ENCODE data around the gene SSH3. TPM values are rescaled to one million over a fixed set of nuclear protein-coding genes. Genes with fewer than 3 reads are reported as not detected.

SSH3 gene
- total RNA-seq, 1 experiment from 2014 or later, result 57.8 TPM

GRCh38 chr11:67261946-67262681 lies 41.2 kb upstream of the SSH3 start:
- no peak for DNase-seq (ENCODE audit: low read depth, low spot score)
- BruUV-seq (replicated peaks), result no TSS peak
- ChIA-PET RAD21 (ENCODE audit: low non-redundant PET in 1 of 2, low total read pairs in 2 of 2, uncharacterized antibody in 2 of 2, unreplicated experiment in 2 of 2) (interaction anchor here (0.6 to 1.6 kb wide), 4 partner anchors 55 to 120 kb away, joined by 3 to 11 read pairs (median 4); no protein-coding TSS in a partner anchor), POLR2A (interaction anchor here (0.6 to 1.9 kb wide), 4 partner anchors 22 to 113 kb away, joined by 3 to 7 read pairs (median 4); no protein-coding TSS in a partner anchor), CTCF (interaction anchor here (0.7 to 4.2 kb wide), 18 partner anchors 8 to 210 kb away, joined by 3 to 60 read pairs (median 4); no protein-coding TSS in a partner anchor)
- no peak overlapping the region for H2AFZ ChIP-seq (ENCODE audit: low read depth, low read length, poor library complexity, severe bottlenecking)
- no peaks in the 10 kb centered on the region for H3K36me3 ChIP-seq (ENCODE audit: control insufficient read depth in 1 of 2, insufficient read depth in 2 of 2, low read length in 2 of 2)
- H3K4me2 ChIP-seq (ENCODE audit: low read length), result peak overlapping the region; percentile 58
- peaks cover 6% of the 10 kb centered on the region for H3K79me2 ChIP-seq (ENCODE audit: insufficient read depth, low read length)
- H3K4me3 ChIP-seq (replicated peaks in 1 of 2; ENCODE audit: low read depth in 1 of 2, low read length in 2 of 2), result no peak overlapping the region
- H3K9me2 ChIP-seq (ENCODE audit: insufficient read depth), result no peaks in the 10 kb centered on the region
- H3K9me3 ChIP-seq (ENCODE audit: control insufficient read depth in 1 of 2, insufficient read depth in 1 of 2, low read depth in 1 of 2, low read length in 2 of 2), result no peaks in the 10 kb centered on the region
- peaks cover 9 to 36% of the 10 kb centered on the region in 2 experiments; a peak in 3 of 4 replicates for H3K4me1 ChIP-seq (ENCODE audit: control insufficient read depth in 1 of 2, insufficient read depth in 2 of 2, low read length in 2 of 2)
- intact Hi-C loops (cut with micrococcal nuclease), result loop anchor here (1.0 to 2.0 kb wide), 2 partner anchors 55 to 121 kb away; no protein-coding TSS in a partner anchor
- no peaks in the 10 kb centered on the region for H3K27me3 ChIP-seq (ENCODE audit: insufficient read depth, low read length)
- peak; percentile 2 for ATAC-seq
- H3K9ac ChIP-seq (ENCODE audit: low read length), result no peak overlapping the region
- peak; percentile 54; the same call in 1 of the 2 replicates for TF ChIP-seq MAX (IDR thresholded peaks at IDR 0.05)
- no peak for TF ChIP-seq YY1 (IDR thresholded peaks at IDR 0.05; ENCODE audit: extremely low read depth, insufficient replicate concordance, low read depth, low read length)
- H3K27ac ChIP-seq (ENCODE audit: low read depth, low read length), result no peak overlapping the region
- H4K20me1 ChIP-seq (ENCODE audit: insufficient read depth), result no peaks in the 10 kb centered on the region

GRCh38 chr11:67262731-67263675 lies 40.3 kb upstream of the SSH3 start:
- Histone ChIP-seq H3K36me3 (ENCODE audit: control insufficient read depth in 1 of 2, insufficient read depth in 2 of 2, low read length in 2 of 2) (peaks cover 0 to 2% of the 10 kb centered on the region in 2 experiments; a peak in 1 of 4 replicates), H3K4me1 (ENCODE audit: control insufficient read depth in 1 of 2, insufficient read depth in 2 of 2, low read length in 2 of 2) (peaks cover 14 to 45% of the 10 kb centered on the region in 2 experiments; a peak in 3 of 4 replicates), H3K27me3 (ENCODE audit: insufficient read depth, low read length) (no peaks in the 10 kb centered on the region), H3K27ac (ENCODE audit: low read depth, low read length) (peak overlapping the region; percentile 45), H3K4me2 (ENCODE audit: low read length) (peak overlapping the region; percentile 58), H2AFZ (ENCODE audit: low read depth, low read length, poor library complexity, severe bottlenecking) (no peak overlapping the region), H3K9ac (ENCODE audit: low read length) (peak overlapping the region; percentile 29; the same call in 1 of the 2 replicates), H3K4me3 (replicated peaks in 1 of 2; ENCODE audit: low read depth in 1 of 2, low read length in 2 of 2) (no peak overlapping the region), H3K79me2 (ENCODE audit: insufficient read depth, low read length) (peaks cover 15% of the 10 kb centered on the region), H3K9me3 (ENCODE audit: control insufficient read depth in 1 of 2, insufficient read depth in 1 of 2, low read depth in 1 of 2, low read length in 2 of 2) (no peaks in the 10 kb centered on the region), H3K9me2 (ENCODE audit: insufficient read depth) (no peaks in the 10 kb centered on the region), H4K20me1 (ENCODE audit: insufficient read depth) (no peaks in the 10 kb centered on the region)
- BruUV-seq (replicated peaks), result no TSS peak
- ATAC-seq (peak; percentile 76), DNase-seq (ENCODE audit: low read depth, low spot score) (peak; percentile 39)
- ChIA-PET CTCF (interaction anchor here (0.5 to 4.2 kb wide), 10 partner anchors 8 to 209 kb away, joined by 3 to 60 read pairs (median 6); no protein-coding TSS in a partner anchor), RAD21 (ENCODE audit: low non-redundant PET in 1 of 2, low total read pairs in 2 of 2, uncharacterized antibody in 2 of 2, unreplicated experiment in 2 of 2) (interaction anchor here in 1 of 2 experiments (1.2 kb wide), 1 partner anchor 55 kb away, joined by 4 read pairs; no protein-coding TSS in a partner anchor), POLR2A (interaction anchor here (1.9 kb wide), 1 partner anchor 54 kb away, joined by 7 read pairs; no protein-coding TSS in a partner anchor)
- intact Hi-C loops (cut with micrococcal nuclease), result loop anchor here (1.0 to 2.0 kb wide), 2 partner anchors 54 to 120 kb away; no protein-coding TSS in a partner anchor
- TF ChIP-seq CTCF (IDR thresholded peaks at IDR 0.05 in 2 of 3, conservative IDR thresholded peaks at IDR 0.05 in 1 of 3; ENCODE audit: borderline replicate concordance in 1 of 3, insufficient read depth in 1 of 3, low read depth in 2 of 3, low read length in 2 of 3), result peak; percentile 83 to 94 (median 90)
- no peak for TF ChIP-seq SP1 (IDR thresholded peaks at IDR 0.05; ENCODE audit: low read depth)
- no peak for TF ChIP-seq ZFX (IDR thresholded peaks at IDR 0.05)
- no peak; the same call in 1 of the 2 replicates for TF ChIP-seq ELF1 (IDR thresholded peaks at IDR 0.05; ENCODE audit: borderline replicate concordance, low read depth)
- no peak for TF ChIP-seq ZBTB33 (IDR thresholded peaks at IDR 0.05; ENCODE audit: extremely low read depth, insufficient replicate concordance, low read length)
- no peak for TF ChIP-seq TCF7L2 (IDR thresholded peaks at IDR 0.05; ENCODE audit: borderline replicate concordance, extremely low read depth, insufficient read depth, insufficient read length)

Measured in HCT116 (cell line).